HL-60 (cell line): ENCODE measurements around the gene FGFR1OP2.

ENCODE experiments used
- DNase-seq, 2 experiments: peaks; one replicate each; pipeline ENCODE4 v3.0.0-alpha.2; 2010 to 2020; ENCODE audit warnings: low read depth in 1 of 2, low spot score in 1 of 2
- H3K27ac ChIP-seq: fragments of 250-450 bp; sonication (Bioruptor Pico); replicated peaks from 2 replicates; pipeline ENCODE4 v1.5.1; 2020; ENCODE audit warnings: mild to moderate bottlenecking, moderate library complexity
- H3K27me3 ChIP-seq: fragments of 250-450 bp; sonication (Bioruptor Pico); 2 replicates; pipeline ENCODE4 v1.5.1; 2021; ENCODE audit warnings: mild to moderate bottlenecking, moderate library complexity; ENCODE audit not compliant: insufficient read depth, poor library complexity, severe bottlenecking
- H3K4me3 ChIP-seq: replicated peaks from 2 replicates; pipeline ENCODE4 v1.5.1; 2011; ENCODE audit warnings: mild to moderate bottlenecking, control low read depth, low read length; ENCODE audit not compliant: insufficient read depth
- CTCF ChIP-seq: IDR thresholded peaks from one replicate; pipeline ENCODE4 v1.5.1; 2011; ENCODE audit warnings: low read length, control low read depth, inconsistent platforms; ENCODE audit not compliant: insufficient read depth
- GABPA ChIP-seq: IDR thresholded peaks from 2 replicates; pipeline ENCODE4 v1.6.1; 2012; ENCODE audit warnings: low read depth
- POLR2AphosphoS5 ChIP-seq: IDR thresholded peaks from 2 replicates; pipeline ENCODE4 v1.6.1; 2012; ENCODE audit warnings: low read depth
- SPI1 ChIP-seq: IDR thresholded peaks from 2 replicates; pipeline ENCODE4 v1.6.1; 2012; ENCODE audit warnings: low read depth, mild to moderate bottlenecking, borderline replicate concordance
- TF ChIP-seq, protein P1 (sequence below): IDR thresholded peaks from 2 replicates; pipeline ENCODE4 v1.6.1; 2012; ENCODE audit warnings: low read depth; ENCODE audit not compliant: insufficient replicate concordance

The FGFR1OP2 gene

DNA sequence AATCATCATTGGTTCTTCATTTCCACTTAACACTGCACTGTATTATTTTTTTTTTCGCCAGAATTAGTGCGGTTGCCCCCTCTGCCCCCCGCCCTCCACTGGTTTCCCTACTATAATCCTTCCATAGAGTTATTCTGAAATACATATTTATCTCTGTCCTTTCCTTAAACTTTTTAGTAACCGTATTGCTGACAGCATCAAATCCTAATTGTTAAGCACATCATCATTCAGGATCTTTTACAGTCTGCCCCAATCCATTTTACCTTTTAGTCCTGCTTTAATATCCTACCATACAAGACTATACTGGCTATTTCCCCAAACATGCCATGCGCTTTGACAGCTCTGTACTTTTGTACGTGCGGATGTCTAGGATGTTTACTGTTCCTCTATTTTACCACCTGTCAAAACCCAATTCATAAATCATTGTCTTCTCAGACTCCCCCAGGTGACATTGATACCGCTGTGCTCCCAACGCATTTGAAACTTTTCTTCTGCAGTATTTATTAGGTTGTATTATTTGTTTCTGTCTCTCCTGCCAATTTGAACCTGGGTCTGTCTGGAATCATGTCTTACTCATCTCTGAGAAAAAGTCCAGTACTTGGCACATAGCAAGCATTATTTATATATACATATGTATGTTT lies 1.0 kb downstream of the FGFR1OP2 start:
- Histone ChIP-seq H3K4me3 (peak overlapping the region; percentile 82), H3K27me3 (no peaks in the 10 kb centered on the region), H3K27ac (peak overlapping the region; percentile 93)
- DNase-seq: peak in 1 of 2 experiments; percentile 25
- TF ChIP-seq GABPA (no peak), SPI1 (peak; percentile 34; the same call in 1 of the 2 replicates)

- peak overlapping the region; percentile 82 for H3K4me3 ChIP-seq
- peak overlapping the region; percentile 4; the same call in 1 of the 2 replicates for H3K27ac ChIP-seq
- TF ChIP-seq CTCF: no peak
- TF ChIP-seq SPI1: no peak
- TF ChIP-seq, protein P1, sequence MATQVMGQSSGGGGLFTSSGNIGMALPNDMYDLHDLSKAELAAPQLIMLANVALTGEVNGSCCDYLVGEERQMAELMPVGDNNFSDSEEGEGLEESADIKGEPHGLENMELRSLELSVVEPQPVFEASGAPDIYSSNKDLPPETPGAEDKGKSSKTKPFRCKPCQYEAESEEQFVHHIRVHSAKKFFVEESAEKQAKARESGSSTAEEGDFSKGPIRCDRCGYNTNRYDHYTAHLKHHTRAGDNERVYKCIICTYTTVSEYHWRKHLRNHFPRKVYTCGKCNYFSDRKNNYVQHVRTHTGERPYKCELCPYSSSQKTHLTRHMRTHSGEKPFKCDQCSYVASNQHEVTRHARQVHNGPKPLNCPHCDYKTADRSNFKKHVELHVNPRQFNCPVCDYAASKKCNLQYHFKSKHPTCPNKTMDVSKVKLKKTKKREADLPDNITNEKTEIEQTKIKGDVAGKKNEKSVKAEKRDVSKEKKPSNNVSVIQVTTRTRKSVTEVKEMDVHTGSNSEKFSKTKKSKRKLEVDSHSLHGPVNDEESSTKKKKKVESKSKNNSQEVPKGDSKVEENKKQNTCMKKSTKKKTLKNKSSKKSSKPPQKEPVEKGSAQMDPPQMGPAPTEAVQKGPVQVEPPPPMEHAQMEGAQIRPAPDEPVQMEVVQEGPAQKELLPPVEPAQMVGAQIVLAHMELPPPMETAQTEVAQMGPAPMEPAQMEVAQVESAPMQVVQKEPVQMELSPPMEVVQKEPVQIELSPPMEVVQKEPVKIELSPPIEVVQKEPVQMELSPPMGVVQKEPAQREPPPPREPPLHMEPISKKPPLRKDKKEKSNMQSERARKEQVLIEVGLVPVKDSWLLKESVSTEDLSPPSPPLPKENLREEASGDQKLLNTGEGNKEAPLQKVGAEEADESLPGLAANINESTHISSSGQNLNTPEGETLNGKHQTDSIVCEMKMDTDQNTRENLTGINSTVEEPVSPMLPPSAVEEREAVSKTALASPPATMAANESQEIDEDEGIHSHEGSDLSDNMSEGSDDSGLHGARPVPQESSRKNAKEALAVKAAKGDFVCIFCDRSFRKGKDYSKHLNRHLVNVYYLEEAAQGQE: no peak
- TF ChIP-seq POLR2AphosphoS5: no peak
- no peak for TF ChIP-seq GABPA
- H3K27me3 ChIP-seq: no peaks in the 10 kb centered on the region
- DNase-seq: no peak
Observed at GRCh38 chr12:26939953-26940352, 1.7 kb downstream of the FGFR1OP2 start.

- Histone ChIP-seq H3K27ac (peak overlapping the region; percentile 16), H3K27me3 (no peaks in the 10 kb centered on the region), H3K4me3 (no peak overlapping the region)
- TF ChIP-seq, protein P1: no peak
- no peak for TF ChIP-seq CTCF
- no peak for TF ChIP-seq POLR2AphosphoS5
- no peak for TF ChIP-seq GABPA
- TF ChIP-seq SPI1: no peak
- DNase-seq: no peak
Observed at GRCh38 chr12:26940516-26941214, 2.4 kb downstream of the FGFR1OP2 start.

GRCh38 chr12:26941215-26941594 lies 2.9 kb downstream of the FGFR1OP2 start:
- Histone ChIP-seq H3K27ac (peak overlapping the region; percentile 16), H3K27me3 (no peaks in the 10 kb centered on the region), H3K4me3 (no peak overlapping the region)
- DNase-seq: no peak
- no peak for TF ChIP-seq CTCF
- TF ChIP-seq SPI1: no peak
- TF ChIP-seq, protein P1: no peak
- no peak for TF ChIP-seq POLR2AphosphoS5
- TF ChIP-seq GABPA: no peak
